ENCODE data around the gene NSDHL.

The NSDHL gene

GRCh38 chrX:152896450-152896849, 65.6 kb downstream of the NSDHL start:
- H3K36me3 ChIP-seq (ENCODE audit: control insufficient read depth, low read depth, low read length), result no peaks in the 10 kb centered on the region
- H3K4me3 ChIP-seq (ENCODE audit: low read length), result no peak overlapping the region
- no peak overlapping the region for H3K27ac ChIP-seq (ENCODE audit: low read length)
- H3K9ac ChIP-seq (ENCODE audit: low read length), result no peak overlapping the region
- peaks cover 5% of the 10 kb centered on the region for H3K27me3 ChIP-seq (ENCODE audit: control insufficient read depth, insufficient read depth, low read length)
- H3K4me1 ChIP-seq (ENCODE audit: control insufficient read depth, low read depth, low read length), result peaks cover 8% of the 10 kb centered on the region
- H3K9me3 ChIP-seq (ENCODE audit: control insufficient read depth, low read depth, low read length), result peaks cover 7% of the 10 kb centered on the region

GRCh38 chrX:152897222-152898131, 66.6 kb downstream of the NSDHL start, which contains the start of gene ZNF185:
Gene ZNF185, plus strand, starts transcription at chrX:152898067. Its CDS starts 16,423 bp downstream, at chrX:152914490.
- H3K9ac ChIP-seq (ENCODE audit: low read length), result no peak within 1 kb of the TSS
- no peaks in the 10 kb centered on the region for H3K36me3 ChIP-seq (ENCODE audit: control insufficient read depth, low read depth, low read length)
- peak within 1 kb of the TSS; percentile 42 for H3K4me3 ChIP-seq (ENCODE audit: low read length)
- H3K9me3 ChIP-seq (ENCODE audit: control insufficient read depth, low read depth, low read length), result peaks cover 3% of the 10 kb centered on the region
- peaks cover 5% of the 10 kb centered on the region for H3K27me3 ChIP-seq (ENCODE audit: control insufficient read depth, insufficient read depth, low read length)
- H3K4me1 ChIP-seq (ENCODE audit: control insufficient read depth, low read depth, low read length), result peaks cover 12% of the 10 kb centered on the region
- no peak within 1 kb of the TSS for H3K27ac ChIP-seq (ENCODE audit: low read length)

GRCh38 chrX:152898442-152898841, 67.6 kb downstream of the NSDHL start:
- peaks cover 11% of the 10 kb centered on the region for H3K4me1 ChIP-seq (ENCODE audit: control insufficient read depth, low read depth, low read length)
- no peak overlapping the region for H3K27ac ChIP-seq (ENCODE audit: low read length)
- peaks cover 5% of the 10 kb centered on the region for H3K27me3 ChIP-seq (ENCODE audit: control insufficient read depth, insufficient read depth, low read length)
- H3K9ac ChIP-seq (ENCODE audit: low read length), result no peak overlapping the region
- H3K4me3 ChIP-seq (ENCODE audit: low read length), result peak overlapping the region; percentile 42
- peaks cover 3% of the 10 kb centered on the region for H3K9me3 ChIP-seq (ENCODE audit: control insufficient read depth, low read depth, low read length)
- no peaks in the 10 kb centered on the region for H3K36me3 ChIP-seq (ENCODE audit: control insufficient read depth, low read depth, low read length)

- Histone ChIP-seq H3K27ac (ENCODE audit: low read length) (no peak overlapping the region), H3K4me3 (ENCODE audit: low read length) (no peak overlapping the region), H3K4me1 (ENCODE audit: control insufficient read depth, low read depth, low read length) (peaks cover 4% of the 10 kb centered on the region), H3K27me3 (ENCODE audit: control insufficient read depth, insufficient read depth, low read length) (peaks cover 5% of the 10 kb centered on the region), H3K9me3 (ENCODE audit: control insufficient read depth, low read depth, low read length) (peaks cover 3% of the 10 kb centered on the region), H3K36me3 (ENCODE audit: control insufficient read depth, low read depth, low read length) (no peaks in the 10 kb centered on the region), H3K9ac (ENCODE audit: low read length) (no peak overlapping the region)
Measured at GRCh38 chrX:152899111-152899873, 68.4 kb downstream of the NSDHL start.

GRCh38 chrX:152899874-152900719, 69.2 kb downstream of the NSDHL start:
- no peak overlapping the region for H3K4me3 ChIP-seq (ENCODE audit: low read length)
- H3K27me3 ChIP-seq (ENCODE audit: control insufficient read depth, insufficient read depth, low read length), result peaks cover 5% of the 10 kb centered on the region
- no peak overlapping the region for H3K27ac ChIP-seq (ENCODE audit: low read length)
- no peak overlapping the region for H3K9ac ChIP-seq (ENCODE audit: low read length)
- H3K4me1 ChIP-seq (ENCODE audit: control insufficient read depth, low read depth, low read length), result peaks cover 7% of the 10 kb centered on the region
- H3K36me3 ChIP-seq (ENCODE audit: control insufficient read depth, low read depth, low read length), result no peaks in the 10 kb centered on the region
- H3K9me3 ChIP-seq (ENCODE audit: control insufficient read depth, low read depth, low read length), result peaks cover 3% of the 10 kb centered on the region

- Histone ChIP-seq H3K4me1 (ENCODE audit: control insufficient read depth, low read depth, low read length) (peaks cover 7% of the 10 kb centered on the region), H3K9ac (ENCODE audit: low read length) (no peak overlapping the region), H3K27me3 (ENCODE audit: control insufficient read depth, insufficient read depth, low read length) (peaks cover 5% of the 10 kb centered on the region), H3K27ac (ENCODE audit: low read length) (no peak overlapping the region), H3K4me3 (ENCODE audit: low read length) (no peak overlapping the region), H3K36me3 (ENCODE audit: control insufficient read depth, low read depth, low read length) (no peaks in the 10 kb centered on the region), H3K9me3 (ENCODE audit: control insufficient read depth, low read depth, low read length) (peaks cover 2% of the 10 kb centered on the region)
Measured at GRCh38 chrX:152900937-152901445, 70.1 kb downstream of the NSDHL start.

GRCh38 chrX:152901816-152902501, 71.1 kb downstream of the NSDHL start:
- Histone ChIP-seq H3K27ac (ENCODE audit: low read length) (no peak overlapping the region), H3K36me3 (ENCODE audit: control insufficient read depth, low read depth, low read length) (no peaks in the 10 kb centered on the region), H3K27me3 (ENCODE audit: control insufficient read depth, insufficient read depth, low read length) (no peaks in the 10 kb centered on the region), H3K9ac (ENCODE audit: low read length) (no peak overlapping the region), H3K9me3 (ENCODE audit: control insufficient read depth, low read depth, low read length) (no peaks in the 10 kb centered on the region), H3K4me3 (ENCODE audit: low read length) (no peak overlapping the region), H3K4me1 (ENCODE audit: control insufficient read depth, low read depth, low read length) (peaks cover 12% of the 10 kb centered on the region)

- H3K9ac ChIP-seq (ENCODE audit: low read length), result no peak overlapping the region
- peaks cover 12% of the 10 kb centered on the region for H3K4me1 ChIP-seq (ENCODE audit: control insufficient read depth, low read depth, low read length)
- H3K4me3 ChIP-seq (ENCODE audit: low read length), result no peak overlapping the region
- H3K36me3 ChIP-seq (ENCODE audit: control insufficient read depth, low read depth, low read length), result no peaks in the 10 kb centered on the region
- no peak overlapping the region for H3K27ac ChIP-seq (ENCODE audit: low read length)
- peaks cover 3% of the 10 kb centered on the region for H3K9me3 ChIP-seq (ENCODE audit: control insufficient read depth, low read depth, low read length)
- no peaks in the 10 kb centered on the region for H3K27me3 ChIP-seq (ENCODE audit: control insufficient read depth, insufficient read depth, low read length)
Measured at GRCh38 chrX:152902502-152902820, 71.6 kb downstream of the NSDHL start.

GRCh38 chrX:152903589-152903988, 72.7 kb downstream of the NSDHL start:
- H3K9ac ChIP-seq (ENCODE audit: low read length), result no peak overlapping the region
- no peak overlapping the region for H3K27ac ChIP-seq (ENCODE audit: low read length)
- H3K36me3 ChIP-seq (ENCODE audit: control insufficient read depth, low read depth, low read length), result no peaks in the 10 kb centered on the region
- H3K9me3 ChIP-seq (ENCODE audit: control insufficient read depth, low read depth, low read length), result peaks cover 7% of the 10 kb centered on the region
- peaks cover 12% of the 10 kb centered on the region for H3K4me1 ChIP-seq (ENCODE audit: control insufficient read depth, low read depth, low read length)
- H3K4me3 ChIP-seq (ENCODE audit: low read length), result no peak overlapping the region
- no peaks in the 10 kb centered on the region for H3K27me3 ChIP-seq (ENCODE audit: control insufficient read depth, insufficient read depth, low read length)

GRCh38 chrX:152904151-152905080, 73.6 kb downstream of the NSDHL start:
- Histone ChIP-seq H3K27ac (ENCODE audit: low read length) (no peak overlapping the region), H3K27me3 (ENCODE audit: control insufficient read depth, insufficient read depth, low read length) (no peaks in the 10 kb centered on the region), H3K9me3 (ENCODE audit: control insufficient read depth, low read depth, low read length) (peaks cover 7% of the 10 kb centered on the region), H3K4me3 (ENCODE audit: low read length) (no peak overlapping the region), H3K9ac (ENCODE audit: low read length) (no peak overlapping the region), H3K4me1 (ENCODE audit: control insufficient read depth, low read depth, low read length) (peaks cover 12% of the 10 kb centered on the region), H3K36me3 (ENCODE audit: control insufficient read depth, low read depth, low read length) (no peaks in the 10 kb centered on the region)
